Stimulated activated CD8-positive, alpha-beta memory T cell treated with anti-CD3 and anti-CD28 coated beads, Interleukin-15, amount 100 ng/mL, for 24 hours (primary cell): ENCODE results near the gene PON2.
"Not testable (repeated sequence)": the region's sequence is repeated elsewhere in the genome, so short reads cannot be mapped to it uniquely, and the experiment has no call there.

Experiments used
- DNase-seq: peaks from one replicate; pipeline ENCODE4 v3.0.0-alpha.2; 2020; ENCODE audit warnings: low read depth

The PON2 gene

DNA sequence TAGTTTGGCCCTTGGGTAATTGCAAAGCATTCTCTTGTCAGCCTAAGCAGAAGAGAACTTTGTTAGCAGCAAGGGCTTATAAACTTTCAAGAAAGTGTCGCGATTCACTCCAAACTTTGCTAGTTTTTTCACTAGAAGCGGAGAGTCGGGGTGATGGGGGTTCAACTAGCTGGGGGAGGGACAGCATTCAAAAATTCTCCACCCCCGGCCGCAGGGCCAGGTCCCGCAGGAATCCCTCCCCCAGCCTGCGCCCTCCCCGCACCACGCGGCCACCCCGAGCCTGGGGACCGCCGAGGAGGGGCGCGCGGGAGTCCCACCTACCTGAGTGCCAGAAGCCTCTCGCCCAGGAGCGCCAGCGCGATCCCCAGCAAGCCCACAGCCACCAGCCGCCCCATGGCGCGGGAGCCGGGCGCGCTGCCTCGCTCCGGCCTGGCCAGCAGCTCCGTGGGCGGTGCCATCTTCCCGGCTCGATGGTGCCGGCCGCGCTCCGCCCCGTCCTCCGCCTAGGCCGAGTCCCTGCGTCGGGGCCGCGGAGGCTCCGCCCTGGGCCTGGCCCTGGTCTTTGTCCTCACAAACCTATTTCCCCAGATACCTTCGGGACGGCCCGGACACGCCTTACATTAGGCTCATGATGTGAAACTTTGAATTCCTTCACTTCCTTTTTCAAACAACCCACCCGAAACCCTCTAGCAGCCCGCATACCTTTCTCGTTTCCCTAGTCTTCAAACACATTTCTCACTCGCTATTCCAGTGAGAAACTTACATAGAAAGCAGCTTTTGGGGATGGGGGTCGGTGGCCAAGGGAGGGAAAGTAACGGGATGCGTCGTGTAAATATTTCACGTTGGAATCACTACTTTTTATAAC is at the start of gene PON2:
Gene PON2, minus strand, starts transcription at position 472 of the 865 bp plus-strand sequence. Its CDS starts 77 bp downstream, at position 395.
- DNase-seq, result peak; percentile 3

DNA sequence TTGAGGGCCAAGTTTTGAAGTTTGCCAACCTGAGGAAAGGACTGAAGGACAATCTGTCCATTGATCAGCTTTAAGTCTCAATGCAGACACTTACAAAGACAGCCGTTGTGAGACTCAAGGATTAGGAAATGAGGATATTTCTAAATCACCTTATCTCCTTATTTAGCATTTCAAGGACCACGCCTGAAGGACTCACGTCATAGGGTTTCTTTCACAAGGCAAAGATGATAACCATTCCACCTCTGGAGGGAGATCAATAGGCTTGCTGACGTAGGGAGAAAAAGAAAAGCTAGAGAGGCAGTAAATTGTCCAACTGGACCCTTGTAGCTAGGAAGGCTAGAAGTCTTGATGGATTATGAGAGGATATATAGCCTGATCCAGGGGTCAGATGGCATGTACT is 47.6 kb upstream of the PON2 start:
- no peak for DNase-seq

DNA sequence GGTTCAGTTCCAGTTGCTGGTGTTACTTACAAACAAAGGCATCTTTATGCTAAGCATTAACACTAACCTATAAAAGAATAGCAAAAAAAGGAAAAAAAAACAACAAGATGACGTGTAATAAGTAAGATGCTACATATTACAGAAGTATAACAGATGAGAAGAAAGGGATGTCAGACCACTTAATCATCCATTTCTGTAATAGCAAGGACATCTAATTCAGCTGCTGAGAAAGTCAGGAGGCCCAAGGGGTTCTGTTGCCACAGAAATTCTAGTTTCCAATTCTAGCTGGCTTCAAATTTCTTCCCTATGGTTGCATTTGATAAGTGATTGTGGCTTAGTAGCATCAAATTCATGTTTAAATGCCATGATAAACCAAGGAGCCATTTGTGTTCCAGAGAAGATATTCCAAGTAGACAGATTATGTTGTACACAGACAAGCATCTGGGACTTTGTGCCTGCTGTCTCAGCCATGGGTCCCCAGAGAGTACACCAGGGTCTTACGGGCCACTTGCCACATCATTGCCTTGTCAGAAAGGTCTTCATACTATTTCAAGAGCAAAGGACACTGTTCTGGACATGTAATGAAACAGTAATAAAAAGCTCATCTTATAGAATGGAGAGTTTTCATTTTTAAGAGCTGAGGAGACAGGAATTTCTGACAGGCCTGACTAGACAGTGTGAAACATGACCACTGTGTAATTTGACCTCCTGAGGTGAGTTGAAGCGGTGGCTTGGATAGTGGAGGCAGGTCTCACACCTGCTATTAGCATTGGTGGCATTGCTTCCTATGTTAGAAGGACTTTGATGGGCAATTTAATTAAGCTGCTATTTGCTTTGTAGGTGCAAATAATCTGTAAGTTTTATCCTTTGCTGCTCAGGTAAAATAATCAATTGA is 46.7 kb upstream of the PON2 start:
- DNase-seq, result no peak

DNA sequence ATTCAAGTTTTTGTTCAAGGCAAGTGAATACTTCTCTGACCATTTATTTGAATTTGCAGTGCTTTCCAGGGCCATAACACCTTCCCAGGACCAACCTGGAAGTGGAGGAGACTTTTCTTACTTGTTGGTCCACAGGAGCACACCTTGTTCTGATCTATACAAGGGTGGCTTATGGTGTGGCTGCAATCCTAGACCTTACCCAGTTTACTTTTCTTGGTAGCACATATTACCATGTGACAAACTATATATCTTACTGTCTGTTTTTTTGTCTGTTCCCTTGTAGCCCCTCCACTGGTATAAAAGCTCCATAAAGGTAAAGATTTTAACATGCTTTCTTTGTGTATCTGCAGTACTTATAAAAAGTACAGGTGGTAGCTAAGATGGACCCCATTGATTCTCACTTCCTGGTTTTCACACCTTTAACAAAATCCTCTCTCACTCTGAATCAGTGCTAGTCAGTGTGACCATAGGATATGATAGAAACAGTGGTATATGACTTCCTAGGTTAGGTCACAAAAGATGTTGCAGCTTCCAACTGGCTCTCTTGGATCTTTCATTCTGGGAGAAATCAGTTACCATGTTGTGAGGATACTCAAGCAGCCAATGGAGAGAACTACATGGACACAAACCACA is 45.3 kb upstream of the PON2 start:
- no peak for DNase-seq

DNA sequence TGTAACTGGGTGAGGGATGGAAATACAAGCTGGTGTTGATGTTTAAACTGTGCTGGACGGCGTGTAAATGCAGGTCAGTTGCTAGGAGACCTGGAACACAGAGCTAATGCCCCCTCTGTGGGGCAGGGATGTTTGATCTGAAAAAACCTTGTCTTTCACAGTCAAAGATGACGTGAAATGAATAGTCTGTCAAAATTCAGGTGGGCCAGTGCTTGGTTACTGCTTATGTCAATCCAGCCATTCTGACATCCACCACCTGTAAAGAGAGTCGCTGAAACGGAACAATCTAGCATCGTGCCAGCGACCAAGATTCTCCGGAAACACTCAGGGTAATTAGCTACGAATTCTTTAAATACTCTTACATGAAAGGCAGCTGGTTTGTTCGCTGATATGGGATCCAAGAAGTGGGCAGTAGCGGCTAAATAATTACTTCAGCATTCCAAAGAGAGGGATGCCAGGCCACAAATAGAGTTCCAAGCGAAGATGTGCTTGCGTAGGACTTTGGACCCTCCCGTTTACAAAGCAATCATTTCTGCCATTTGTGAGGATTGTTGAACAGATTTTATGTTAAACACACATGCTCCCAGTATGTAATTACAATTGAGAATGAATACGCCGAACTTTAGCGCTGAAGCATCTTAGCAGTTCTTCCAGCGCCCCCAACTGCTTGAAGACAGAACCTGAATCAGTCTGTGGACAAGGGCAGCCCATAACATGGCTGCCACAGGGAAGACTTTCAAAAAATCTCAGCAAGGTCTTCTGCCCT is 43.6 kb upstream of the PON2 start:
- DNase-seq, result no peak

DNA sequence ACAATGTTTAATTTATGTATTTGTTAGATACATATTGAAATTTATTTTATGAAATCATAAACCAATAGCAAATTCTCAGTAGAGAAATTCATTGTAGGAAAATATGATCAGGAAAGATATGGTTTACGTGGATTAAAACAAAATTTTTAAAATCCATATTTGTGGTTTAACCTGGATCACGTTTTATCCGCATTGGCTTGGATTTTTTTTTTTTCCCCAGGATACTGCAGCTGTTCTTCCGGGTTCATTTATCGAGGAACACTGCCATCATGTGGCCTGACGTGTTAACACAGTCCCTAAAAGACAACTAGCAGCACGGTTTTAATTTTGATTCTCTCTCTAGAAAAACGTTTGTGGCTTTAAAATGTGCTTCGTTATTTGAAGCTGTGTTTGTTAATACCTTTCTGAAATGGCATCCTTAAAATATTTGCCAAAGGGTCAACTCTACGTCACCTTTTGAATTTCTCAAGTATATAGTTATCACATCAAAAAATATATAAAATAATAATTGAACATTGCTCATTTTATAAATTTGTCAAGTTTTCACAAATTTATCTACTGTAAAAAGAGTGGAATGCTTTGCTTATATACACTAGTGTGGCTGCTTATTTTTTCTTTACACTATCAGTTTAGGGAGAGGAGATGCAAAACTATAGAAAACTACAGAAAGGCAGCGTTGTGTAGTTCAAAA is 42.2 kb upstream of the PON2 start:
- DNase-seq, result no peak

DNA sequence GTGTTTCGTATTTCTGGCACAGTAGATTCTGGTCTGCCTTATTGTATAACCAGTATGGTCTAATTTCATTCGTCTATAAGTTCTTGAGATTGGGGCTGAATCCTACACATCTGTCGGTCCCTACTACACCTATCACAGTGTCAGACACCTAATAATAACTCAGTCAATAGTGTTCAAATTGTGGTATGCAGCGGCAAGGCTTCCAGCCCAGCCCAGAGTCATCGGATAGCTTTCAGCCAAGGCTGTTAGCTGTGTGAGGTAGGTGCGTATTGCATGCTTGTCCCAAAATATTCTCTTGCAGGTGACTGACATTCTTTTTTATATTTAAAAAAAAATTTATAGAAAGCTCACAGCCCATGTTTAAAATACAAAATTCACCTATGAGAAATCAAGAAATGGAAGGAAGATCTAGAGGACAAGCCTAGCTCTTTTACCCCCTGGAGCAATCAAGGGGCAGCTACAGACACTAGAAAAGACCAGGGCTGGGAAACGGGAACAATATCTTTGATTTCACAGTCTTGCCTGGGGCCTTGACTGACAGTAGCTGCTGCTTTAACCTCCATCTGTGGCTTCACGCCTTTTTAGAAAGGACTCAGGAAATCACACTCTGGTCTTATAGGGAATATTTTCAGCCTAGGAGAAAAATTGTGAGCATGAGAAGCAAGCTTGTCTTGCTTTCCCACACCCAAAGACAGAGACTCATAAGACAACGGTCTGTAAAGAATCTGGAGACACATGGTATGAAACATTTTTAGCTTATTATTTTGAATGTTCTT is 41.4 kb upstream of the PON2 start:
- no peak for DNase-seq

DNA sequence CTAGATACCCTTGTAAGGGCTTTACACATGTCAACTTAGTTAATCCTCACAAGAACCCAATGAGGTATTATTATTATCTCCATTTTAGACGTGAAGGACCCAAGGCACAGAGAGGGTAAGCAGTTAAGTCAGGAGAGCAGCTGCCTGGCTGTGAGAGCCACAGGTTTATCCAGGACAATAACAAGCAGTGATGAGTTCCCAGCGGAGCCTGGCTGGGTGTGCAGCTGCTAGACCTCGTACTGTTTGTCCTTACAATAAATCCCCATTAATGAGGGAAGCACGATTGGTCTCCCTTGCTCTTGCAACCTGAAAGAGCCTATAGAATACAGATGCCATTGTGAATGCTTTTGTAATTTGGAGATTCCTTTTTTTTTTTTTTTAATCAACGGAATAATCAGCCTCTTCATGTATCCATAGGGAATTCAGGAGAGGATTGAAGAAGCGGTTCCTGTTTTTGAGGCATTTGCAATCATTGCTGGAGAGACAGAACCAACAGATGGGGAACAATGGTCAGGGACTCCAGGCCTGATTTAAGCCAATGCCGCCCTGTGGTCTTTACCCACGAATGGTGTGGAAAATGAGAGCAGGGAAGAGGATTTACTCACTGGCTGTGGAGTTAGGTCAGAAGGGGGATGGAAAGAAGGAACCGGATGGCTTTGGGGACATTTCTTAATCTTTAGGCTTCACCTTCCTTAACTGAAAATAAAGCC is 38.6 kb upstream of the PON2 start:
- no peak for DNase-seq

DNA sequence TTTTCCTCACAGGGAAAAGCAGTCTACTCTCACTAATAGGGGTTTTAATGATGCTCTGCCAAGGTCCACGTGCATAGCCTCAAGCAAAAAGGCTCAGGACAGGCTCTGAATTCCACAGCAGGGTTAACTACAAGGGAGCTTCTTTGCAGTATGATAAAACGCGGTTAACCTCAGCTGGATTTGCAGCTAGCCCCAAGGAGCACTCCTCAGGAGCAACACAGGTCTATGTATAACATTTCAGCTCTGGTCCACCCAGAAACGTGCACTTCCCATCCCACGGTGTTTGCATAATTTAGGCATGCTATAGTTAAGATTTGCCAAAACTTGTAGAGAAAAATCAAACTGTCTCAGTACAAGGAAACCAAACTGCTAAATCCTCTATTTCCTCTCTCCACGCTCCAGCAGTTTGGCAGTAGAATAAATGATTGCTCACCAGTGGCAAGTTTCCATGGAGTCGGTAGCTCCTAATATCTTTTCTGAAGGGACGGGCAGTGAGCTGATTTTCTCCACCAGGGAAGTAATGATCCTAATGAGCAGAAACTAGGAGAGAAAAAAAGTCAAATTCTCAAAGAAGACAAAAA is 37.8 kb upstream of the PON2 start:
- no peak for DNase-seq

DNA sequence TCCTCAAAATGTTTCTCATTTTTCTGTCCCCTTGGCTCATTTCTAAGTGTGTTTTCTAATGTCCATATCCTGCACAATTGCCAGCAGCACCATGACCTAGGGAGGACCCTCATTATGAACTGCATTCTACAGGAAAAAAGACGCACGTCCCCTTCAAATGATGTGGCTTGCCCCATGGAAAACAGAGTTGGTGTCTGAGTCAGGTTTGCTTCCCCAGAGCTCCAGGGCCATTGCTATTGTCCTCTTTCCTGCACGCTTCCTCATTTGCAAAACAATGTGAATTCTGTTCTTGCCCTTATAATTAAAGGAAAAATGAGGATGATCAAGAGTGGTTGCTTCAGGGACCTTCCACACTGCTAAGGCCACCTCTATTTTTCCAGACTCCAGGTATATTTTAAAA is 36.2 kb upstream of the PON2 start:
- no peak for DNase-seq

DNA sequence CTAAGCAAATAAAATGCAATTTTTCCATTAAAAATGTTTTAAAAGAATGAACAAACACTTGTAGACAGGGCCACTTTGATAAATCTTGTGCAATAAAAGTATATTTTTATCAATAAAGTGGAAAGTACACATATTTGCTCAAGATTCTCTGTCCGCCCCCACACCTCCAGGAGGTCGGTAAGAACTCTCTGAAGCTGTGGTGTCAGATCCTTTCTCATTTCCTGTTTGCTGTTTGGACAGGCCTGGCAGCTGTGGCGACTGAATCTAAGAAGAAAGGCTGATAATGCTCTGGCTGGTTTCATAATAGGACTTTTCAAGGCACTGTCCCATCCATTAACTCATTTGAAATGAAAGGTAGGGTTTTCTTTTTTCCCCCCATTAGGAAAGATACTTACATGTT is 35.6 kb upstream of the PON2 start:
- DNase-seq, result no peak

DNA sequence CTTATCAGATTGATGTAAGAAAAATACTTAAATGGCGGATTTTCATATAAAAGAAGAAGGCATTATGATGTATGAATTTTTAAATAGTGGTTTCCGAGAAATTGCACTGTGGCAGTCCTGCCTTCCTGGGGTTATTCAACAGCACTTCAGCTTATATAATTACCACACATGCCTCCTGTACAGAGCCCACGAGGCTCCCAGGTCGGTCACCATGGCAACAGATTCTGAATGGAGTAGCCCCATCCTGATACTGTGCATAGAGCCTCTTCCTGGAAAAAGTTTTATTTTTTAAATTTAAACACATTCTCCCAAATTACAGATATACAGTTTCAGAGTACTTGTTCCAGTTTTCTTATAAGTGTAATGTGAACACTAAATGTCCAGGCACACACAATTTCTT is 35.0 kb upstream of the PON2 start:
- DNase-seq, result no peak

DNA sequence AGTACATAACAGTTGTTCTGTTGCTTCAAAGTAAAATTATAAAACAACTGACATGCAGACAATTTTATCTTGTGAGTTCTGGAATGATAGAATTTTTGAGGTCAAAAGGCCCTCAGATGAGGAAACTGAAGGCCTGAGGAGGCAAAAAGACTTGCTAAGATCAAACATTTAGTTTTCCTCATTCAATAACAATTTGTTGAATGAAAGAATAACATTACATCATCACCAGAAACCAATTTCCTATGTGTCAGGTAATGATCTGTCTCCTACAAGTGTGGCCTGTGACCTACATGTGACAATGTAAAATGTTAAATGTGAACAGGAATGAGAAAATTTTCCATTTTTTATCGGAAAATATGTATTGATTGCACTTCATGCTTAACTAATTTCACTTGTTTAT is 34.4 kb upstream of the PON2 start:
- DNase-seq, result no peak

DNA sequence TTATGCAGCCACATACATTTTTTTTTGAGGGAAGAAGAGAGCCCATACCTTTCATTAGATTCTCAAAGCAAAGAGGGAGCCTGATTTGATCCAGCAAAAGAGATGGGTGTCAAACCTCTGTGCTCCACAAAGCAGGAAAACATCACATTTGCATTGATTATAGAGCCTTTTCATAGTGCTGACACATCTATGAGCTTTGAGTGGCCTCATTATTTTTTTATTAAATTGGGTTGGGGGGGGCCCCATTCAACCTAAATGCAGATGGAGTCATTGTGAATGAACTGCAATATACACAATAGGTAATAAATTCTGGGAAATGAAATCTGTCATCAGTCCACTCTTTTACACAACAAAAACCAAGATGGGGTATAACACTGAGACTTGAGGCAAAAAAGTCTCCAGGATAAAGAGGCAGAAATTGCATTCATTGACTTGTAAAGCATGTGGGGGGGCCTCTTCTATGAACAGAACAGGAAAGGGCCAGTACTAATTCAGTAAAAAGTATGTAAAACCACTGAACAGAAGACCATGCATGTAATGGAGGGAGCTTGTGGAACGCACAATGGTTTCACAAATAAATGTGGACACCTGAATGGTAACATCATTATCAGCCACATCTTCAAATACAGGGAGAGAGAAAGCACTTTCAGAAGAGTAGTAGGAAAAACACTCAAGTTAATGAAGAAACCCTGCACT is 33.2 kb upstream of the PON2 start:
- no peak for DNase-seq

DNA sequence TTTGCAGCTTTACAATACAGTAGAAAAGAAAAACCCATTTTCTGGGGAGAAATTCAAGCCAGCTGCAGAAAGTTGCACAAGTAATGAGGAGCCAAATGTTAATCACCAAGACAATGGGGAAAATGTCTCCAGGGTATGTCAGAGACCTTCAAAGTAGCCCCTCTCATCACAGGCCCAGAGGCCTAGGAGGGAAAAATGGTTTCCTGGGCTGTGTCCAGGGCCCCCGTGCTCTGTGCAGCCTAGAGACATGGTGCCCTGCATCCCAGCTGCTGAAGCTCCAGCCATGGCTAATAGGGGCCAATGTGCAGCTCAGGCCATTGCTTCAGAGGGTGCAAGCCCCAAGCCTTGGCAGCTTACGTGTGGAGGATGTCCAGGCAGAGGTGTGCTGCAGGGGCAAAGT is 25.8 kb upstream of the PON2 start:
- DNase-seq, result not testable (repeated sequence)

DNA sequence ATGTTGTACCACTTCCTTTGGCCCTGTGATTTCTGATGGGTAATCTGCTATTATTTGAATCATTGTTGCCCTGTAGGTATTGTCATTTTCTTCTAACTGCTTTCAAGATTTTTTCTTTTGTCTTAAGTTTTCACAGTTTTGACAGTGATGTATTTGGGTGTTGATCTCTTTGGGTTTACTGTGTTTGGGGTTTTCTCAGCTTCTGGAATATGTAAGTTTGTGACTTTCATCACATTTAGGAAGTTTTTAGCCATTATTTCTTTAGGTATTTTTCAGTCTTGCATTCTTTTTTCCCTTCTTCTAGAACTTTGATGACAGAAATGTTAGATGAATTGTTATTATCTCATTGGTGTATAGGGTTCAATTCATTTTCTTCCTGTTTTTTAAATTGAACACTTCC is 23.1 kb upstream of the PON2 start:
- DNase-seq, result no peak

DNA sequence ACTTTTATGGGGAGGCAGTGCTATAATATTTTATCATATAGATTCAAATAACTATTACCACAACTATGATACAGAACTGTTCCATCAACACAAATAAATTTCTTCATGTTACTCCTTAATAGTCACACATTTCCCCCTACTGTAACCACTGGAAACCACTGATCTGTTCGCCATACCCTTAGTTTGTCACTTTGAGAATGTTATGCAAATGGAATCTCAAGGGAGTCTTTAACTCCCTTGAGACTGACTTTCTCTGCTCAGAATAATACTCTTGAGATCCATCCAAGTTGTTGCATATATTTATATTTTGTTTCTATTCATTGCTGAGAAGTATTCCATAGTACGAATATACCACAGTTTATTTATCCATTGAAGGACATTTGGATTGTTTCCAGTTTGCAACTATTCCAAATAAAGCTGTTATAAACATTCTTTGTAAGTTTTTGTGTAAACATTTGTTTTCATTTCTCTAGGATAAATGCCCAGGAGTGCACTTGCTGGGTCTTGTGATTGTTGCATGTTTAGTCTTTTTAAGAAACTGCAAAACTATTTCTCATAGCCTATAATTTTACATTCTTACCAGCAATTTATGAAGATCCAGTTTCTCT is 19.7 kb upstream of the PON2 start:
- no peak for DNase-seq

DNA sequence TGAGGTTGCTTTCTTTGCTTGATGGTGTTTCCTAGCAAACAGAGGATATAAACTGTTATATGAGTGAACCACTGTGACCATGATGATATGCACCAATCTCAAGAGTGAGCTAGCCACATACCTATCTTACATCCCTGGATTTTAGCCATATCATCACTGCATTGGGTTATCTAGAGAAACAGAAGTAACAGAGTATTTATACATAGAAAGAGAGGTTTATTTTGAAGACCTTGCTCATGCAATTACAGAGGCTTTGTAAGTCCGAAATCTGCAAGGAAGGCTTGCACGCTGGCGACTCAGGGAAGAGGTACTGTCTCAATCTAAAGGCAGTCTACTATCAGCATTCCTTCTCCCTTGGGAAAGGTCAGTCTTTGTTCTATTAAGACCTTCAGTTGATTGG is 11.8 kb upstream of the PON2 start:
- no peak for DNase-seq
